ENCODE results near the gene B3GNT3. TPM values are rescaled to one million over a fixed set of nuclear protein-coding genes. Genes with fewer than 3 reads are reported as not detected.
A peak's percentile ranks its signal among the peaks of the same experiment; 100 is the strongest.

B3GNT3 gene
- total and polyA plus RNA-seq, 9 of the 15 experiments (the other 6 are each of a cell fraction or from before 2014, with no cell fraction given) = 0.06 to 0.11 (median 0.07) TPM; not detected in 6

- TF ChIP-seq ZBTB33 (CRISPR knock-in tag; IDR thresholded peaks at IDR 0.05) (peak; percentile 88), MAZ (CRISPR knock-in tag; conservative IDR thresholded peaks at IDR 0.05 in 1 of 2, IDR thresholded peaks at IDR 0.05 in 1 of 2) (peak; percentile 61 to 86), LEF1 (IDR thresholded peaks at IDR 0.05) (peak; percentile 8; the same call in 1 of the 2 replicates), CBX1 (IDR thresholded peaks at IDR 0.05; ENCODE audit: low read depth) (peak; percentile 96), ZNF551 (CRISPR knock-in tag; IDR thresholded peaks at IDR 0.05) (no peak), L3MBTL2 (IDR thresholded peaks at IDR 0.05) (peak; percentile 88), NCOA1 (IDR thresholded peaks at IDR 0.05; ENCODE audit: low read depth) (peak; percentile 54; the same call in 1 of the 2 replicates), VEZF1 (CRISPR knock-in tag; IDR thresholded peaks at IDR 0.05) (peak; percentile 98), ARID2 (IDR thresholded peaks at IDR 0.05) (peak; percentile 16; the same call in 1 of the 2 replicates), SMARCE1 (IDR thresholded peaks at IDR 0.05) (peak; percentile 43; the same call in 1 of the 2 replicates), POLR3G (IDR thresholded peaks at IDR 0.05; ENCODE audit: extremely low read depth, insufficient read length, insufficient replicate concordance) (no peak), XRCC5 (IDR thresholded peaks at IDR 0.05; ENCODE audit: low read depth, low read length) (peak; percentile 65; the same call in 1 of the 2 replicates), ARNT (IDR thresholded peaks at IDR 0.05) (peak; percentile 40 to 49; a peak in 2 of 4 replicates), ARHGAP35 (IDR thresholded peaks at IDR 0.05; ENCODE audit: partially characterized antibody) (peak; percentile 24), ZNF717 (CRISPR knock-in tag; IDR thresholded peaks at IDR 0.05) (peak; percentile 68; the same call in 1 of the 2 replicates), MYNN (IDR thresholded peaks at IDR 0.05) (peak; percentile 25; the same call in 1 of the 2 replicates), MYNN (CRISPR knock-in tag; IDR thresholded peaks at IDR 0.05) (no peak), TEAD4 (IDR thresholded peaks at IDR 0.05; ENCODE audit: low read length) (0 out of 2 replicates have a peak, but pooled peaks have one; percentile 3), TEAD4 (CRISPR knock-in tag; IDR thresholded peaks at IDR 0.05; ENCODE audit: borderline replicate concordance) (no peak), STAG1 (CRISPR knock-in tag; IDR thresholded peaks at IDR 0.05; ENCODE audit: borderline replicate concordance) (no peak), ZNF212 (CRISPR knock-in tag; IDR thresholded peaks at IDR 0.05) (no peak), BCL6 (CRISPR knock-in tag; IDR thresholded peaks at IDR 0.05) (no peak), ZBTB7A (IDR thresholded peaks at IDR 0.05; ENCODE audit: borderline replicate concordance, control insufficient read depth, low read depth, low read length) (peak; percentile 56), HDAC1 (IDR thresholded peaks at IDR 0.05) (peak; percentile 88 to 90), ZNF431 (CRISPR knock-in tag; IDR thresholded peaks at IDR 0.05) (no peak), CHD4 (IDR thresholded peaks at IDR 0.05; ENCODE audit: insufficient read depth, insufficient replicate concordance, low read depth, low read length, poor library complexity, severe bottlenecking) (peak; percentile 82)
Observed at GRCh38 chr19:17751103-17751911, 43.6 kb upstream of the B3GNT3 start, which contains the start of gene FCHO1 (continued).

Data from K562 (cell line).